Endothelial cell of umbilical vein (primary cell): ENCODE measurements around the gene PHACTR1. TPM values are rescaled to one million over a fixed set of nuclear protein-coding genes. Genes with fewer than 3 reads are reported as not detected.

ENCODE experiments used
- BruUV-seq: library from RNA; stranded (reverse); fragments of 400-500 nt; replicated peaks from 2 replicates; lab custom pipeline; 2021; lab: Mats Ljungman, UMichigan
- CTCF ChIA-PET: fragments of 300-600, 350-600 bp; sonication (Branson Sonifier 250); formaldehyde crosslinking; loops from one replicate; lab custom pipeline; 2021; ENCODE audit warnings: antibody characterized with exemption, inconsistent platforms; lab: Charles Lee
- POLR2A ChIA-PET: fragments of 300-600, 350-600 bp; sonication (Branson Sonifier 250); formaldehyde crosslinking; loops from one replicate; lab custom pipeline; 2021; ENCODE audit warnings: antibody characterized with exemption, inconsistent platforms; lab: Charles Lee
- DNase-seq: peaks from one replicate; pipeline ENCODE4 v3.0.0-alpha.2; 2011; ENCODE audit warnings: low read depth, low spot score
- FAIRE-seq: peaks from 2 replicates; lab custom pipeline; 2011; peaks lifted over from hg19 to GRCh38; lab: Jason Lieb, UNC
- H2AFZ ChIP-seq: 2 replicates; pipeline ENCODE4 v1.6.0; 2012; ENCODE audit warnings: low read depth, low read length, control low read depth, inconsistent platforms
- H3K27ac ChIP-seq: 2 replicates; pipeline ENCODE4 v1.5.1; 2011; ENCODE audit warnings: low read depth, mild to moderate bottlenecking, control low read depth, low read length, moderate library complexity; ENCODE audit not compliant: insufficient read depth
- H3K27me3 ChIP-seq, 2 experiments: 2 replicates each; pipeline versions ENCODE4 v1.6.0 to v1.6.1; 2011; ENCODE audit warnings: low read length in 2 of 2, mixed read lengths in 1 of 2; ENCODE audit not compliant: control insufficient read depth in 2 of 2, insufficient read depth in 2 of 2
- H3K36me3 ChIP-seq, 2 experiments: 2 replicates in 1 of 2; 3 replicates in 1 of 2; pipeline ENCODE4 v1.5.1; 2011; ENCODE audit warnings: low read length in 2 of 2, mild to moderate bottlenecking in 1 of 2, moderate library complexity in 1 of 2; ENCODE audit not compliant: control insufficient read depth in 2 of 2, insufficient read depth in 2 of 2; ENCODE audit errors: extremely low read depth in 1 of 2
- H3K4me1 ChIP-seq: 3 replicates; pipeline ENCODE4 v1.5.1; 2011; ENCODE audit warnings: mild to moderate bottlenecking, low read length; ENCODE audit not compliant: control insufficient read depth, insufficient read depth; ENCODE audit errors: extremely low read depth
- H3K4me2 ChIP-seq: 2 replicates; pipeline ENCODE4 v1.6.1; 2011; ENCODE audit warnings: low read length, control low read depth, mixed read lengths; ENCODE audit not compliant: insufficient read depth
- H3K4me3 ChIP-seq, 3 experiments: fragments of 200-600 bp in 1 of 3; sonication (generic), shearing (Covaris generic) in 1 of 3; replicated peaks in 1 of 3; 2 replicates each; pipeline ENCODE4 v1.5.1; 2011 to 2016; ENCODE audit warnings: control low read depth in 3 of 3, low read length in 3 of 3, mild to moderate bottlenecking in 2 of 3, inconsistent platforms in 1 of 3, low read depth in 1 of 3, moderate library complexity in 1 of 3; ENCODE audit not compliant: insufficient read depth in 1 of 3
- H3K79me2 ChIP-seq: 2 replicates; pipeline ENCODE4 v1.6.0; 2012; ENCODE audit warnings: low read length, inconsistent platforms; ENCODE audit not compliant: control insufficient read depth, insufficient read depth
- H3K9ac ChIP-seq: replicated peaks from 2 replicates; pipeline ENCODE3; 2011; ENCODE audit warnings: low read length, control low read depth; ENCODE audit not compliant: insufficient read depth; ENCODE audit errors: extremely low read depth
- H3K9me1 ChIP-seq: replicated peaks from 3 replicates; pipeline ENCODE4 v1.6.0; 2011; ENCODE audit warnings: mild to moderate bottlenecking, low read length; ENCODE audit not compliant: control insufficient read depth, insufficient read depth; ENCODE audit errors: extremely low read depth
- H3K9me3 ChIP-seq: replicated peaks from 2 replicates; pipeline ENCODE4 v1.5.1; 2012; ENCODE audit warnings: low read length, inconsistent platforms; ENCODE audit not compliant: control insufficient read depth, insufficient read depth
- H4K20me1 ChIP-seq: replicated peaks from 2 replicates; pipeline ENCODE3; 2011; ENCODE audit warnings: mild to moderate bottlenecking, low read length; ENCODE audit not compliant: control insufficient read depth, insufficient read depth; ENCODE audit errors: extremely low read depth
- EZH2 ChIP-seq: IDR thresholded peaks from 2 replicates; pipeline ENCODE4 v1.6.1; 2012; ENCODE audit warnings: borderline replicate concordance, low read depth, mild to moderate bottlenecking, moderate library complexity, low read length, inconsistent platforms; ENCODE audit not compliant: severe bottlenecking
- FOS ChIP-seq: IDR thresholded peaks from 2 replicates; pipeline ENCODE4 v1.6.1; 2011; ENCODE audit warnings: mild to moderate bottlenecking, low read length, moderate library complexity, borderline replicate concordance; ENCODE audit not compliant: insufficient read depth
- GATA2 ChIP-seq: IDR thresholded peaks from 2 replicates; pipeline ENCODE4 v1.7.0; 2011; ENCODE audit warnings: low read depth, mild to moderate bottlenecking, moderate library complexity, mixed read lengths, low read length; ENCODE audit not compliant: insufficient read length, insufficient read depth
- JUN ChIP-seq: IDR thresholded peaks from 2 replicates; pipeline ENCODE4 v1.6.1; 2011; ENCODE audit warnings: borderline replicate concordance, low read depth; ENCODE audit not compliant: insufficient read length, insufficient read depth
- MYC ChIP-seq: IDR thresholded peaks from one replicate; pipeline ENCODE4 v1.6.1; 2011; ENCODE audit warnings: mild to moderate bottlenecking, low read depth, low read length
- POLR2A ChIP-seq: IDR thresholded peaks from 2 replicates; pipeline ENCODE4 v1.6.1; 2012; ENCODE audit warnings: low read depth, mild to moderate bottlenecking, control low read depth, low read length
- POLR2AphosphoS5 ChIP-seq: IDR thresholded peaks from 2 replicates; pipeline ENCODE4 v1.6.1; 2012; ENCODE audit warnings: low read depth, mild to moderate bottlenecking, control low read depth, low read length, moderate library complexity; ENCODE audit not compliant: insufficient read depth
- dilution Hi-C: fragments of 300-500 bp; cut with MboI; formaldehyde crosslinking; loops from one replicate; pipeline ENCODE4 v1.15.0; 2019; ENCODE audit warnings: low sequenced_read_pairs; ENCODE audit not compliant: extremely low pct_ligation_motif_present
- intact Hi-C: fragments of 100-400 bp; cut with micrococcal nuclease; formaldehyde crosslinking; loops from one replicate; pipeline ENCODE4 v1.10.0; 2022
- polyA plus RNA-seq, 4 experiments: library from polyadenylated mRNA; depleted of rRNA in 3 of 4; stranded (reverse) in 3 of 4; unstranded in 1 of 4; fragments of >200 nt; gene quantifications; 2 replicates each; pipeline versions ENCODE4 v1.2.1 to v1.2.3, GENCODE V29; 2011 to 2012; ENCODE audit warnings: missing spikeins in 1 of 4
- total RNA-seq: library from RNA; stranded (reverse); gene quantifications from 2 replicates; pipeline ENCODE4 v1.2.3, GENCODE V29; 2021
- TF ChIP-seq, protein P1 (sequence below): IDR thresholded peaks from 2 replicates; pipeline ENCODE4 v1.6.1; 2011; ENCODE audit not compliant: insufficient read depth, insufficient read length
- TF ChIP-seq, protein P2 (sequence below), 2 donors: IDR thresholded peaks; 1 replicate in 1 of 2; 2 replicates in 1 of 2; pipeline ENCODE4 v1.5.1; 2011; ENCODE audit warnings: low read length in 2 of 2, mild to moderate bottlenecking in 2 of 2, moderate library complexity in 2 of 2, control low read depth in 1 of 2, inconsistent platforms in 1 of 2, low read depth in 1 of 2; ENCODE audit not compliant: insufficient read depth in 1 of 2; ENCODE audit errors: extremely low read depth in 1 of 2

The PHACTR1 gene
- total and polyA plus RNA-seq, 2 donors (not counting 3 experiments of a cell fraction or from before 2014, with no cell fraction given) = 2.4 to 23.2 TPM

DNA sequence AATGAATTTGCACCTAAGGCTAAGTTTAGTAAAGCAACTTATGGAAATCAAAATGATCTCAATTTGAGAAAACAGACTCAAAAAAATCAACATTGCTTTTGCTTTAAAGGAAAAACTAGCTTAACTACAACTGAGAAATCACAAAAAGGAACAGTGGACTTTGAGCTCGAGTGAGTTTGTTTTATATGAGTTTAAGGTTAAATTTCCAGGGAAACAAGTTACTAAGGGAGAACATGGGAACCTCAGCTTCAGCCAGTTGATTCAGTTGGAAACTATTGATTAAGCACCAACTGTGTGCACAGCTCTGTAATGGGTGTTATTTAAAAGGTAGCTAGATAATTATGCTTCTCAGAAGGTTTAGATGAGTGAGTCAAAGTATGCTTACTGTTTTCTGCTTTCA is 526.0 kb downstream of the PHACTR1 start:
- Histone ChIP-seq H3K27ac (no peak overlapping the region), H2AFZ (no peak overlapping the region), H3K4me3 (no peak overlapping the region), H3K36me3 (no peaks in the 10 kb centered on the region), H4K20me1 (no peaks in the 10 kb centered on the region), H3K4me1 (no peaks in the 10 kb centered on the region), H3K9me3 (no peaks in the 10 kb centered on the region), H3K9me1 (no peaks in the 10 kb centered on the region), H3K79me2 (no peaks in the 10 kb centered on the region), H3K9ac (no peak overlapping the region), H3K27me3 (no peaks in the 10 kb centered on the region), H3K4me2 (no peak overlapping the region)
- FAIRE-seq = no peak
- CTCF ChIA-PET = interaction anchor here (0.5 to 1.3 kb wide), 5 partner anchors 17 to 331 kb away, joined by 3 read pairs; no protein-coding TSS in a partner anchor
- no TSS peak for BruUV-seq
- dilution Hi-C loops = no loop called here
- DNase-seq = no peak
- TF ChIP-seq JUN (no peak), POLR2AphosphoS5 (no peak), POLR2A (no peak), FOS (no peak), EZH2 (no peak), GATA2 (no peak), MYC (no peak)
- TF ChIP-seq, protein P1, sequence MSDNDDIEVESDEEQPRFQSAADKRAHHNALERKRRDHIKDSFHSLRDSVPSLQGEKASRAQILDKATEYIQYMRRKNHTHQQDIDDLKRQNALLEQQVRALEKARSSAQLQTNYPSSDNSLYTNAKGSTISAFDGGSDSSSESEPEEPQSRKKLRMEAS = no peak
- TF ChIP-seq, protein P2, sequence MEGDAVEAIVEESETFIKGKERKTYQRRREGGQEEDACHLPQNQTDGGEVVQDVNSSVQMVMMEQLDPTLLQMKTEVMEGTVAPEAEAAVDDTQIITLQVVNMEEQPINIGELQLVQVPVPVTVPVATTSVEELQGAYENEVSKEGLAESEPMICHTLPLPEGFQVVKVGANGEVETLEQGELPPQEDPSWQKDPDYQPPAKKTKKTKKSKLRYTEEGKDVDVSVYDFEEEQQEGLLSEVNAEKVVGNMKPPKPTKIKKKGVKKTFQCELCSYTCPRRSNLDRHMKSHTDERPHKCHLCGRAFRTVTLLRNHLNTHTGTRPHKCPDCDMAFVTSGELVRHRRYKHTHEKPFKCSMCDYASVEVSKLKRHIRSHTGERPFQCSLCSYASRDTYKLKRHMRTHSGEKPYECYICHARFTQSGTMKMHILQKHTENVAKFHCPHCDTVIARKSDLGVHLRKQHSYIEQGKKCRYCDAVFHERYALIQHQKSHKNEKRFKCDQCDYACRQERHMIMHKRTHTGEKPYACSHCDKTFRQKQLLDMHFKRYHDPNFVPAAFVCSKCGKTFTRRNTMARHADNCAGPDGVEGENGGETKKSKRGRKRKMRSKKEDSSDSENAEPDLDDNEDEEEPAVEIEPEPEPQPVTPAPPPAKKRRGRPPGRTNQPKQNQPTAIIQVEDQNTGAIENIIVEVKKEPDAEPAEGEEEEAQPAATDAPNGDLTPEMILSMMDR (IDR thresholded peaks at IDR 0.05; ENCODE audit: extremely low read depth in 1 of 2, insufficient read depth in 1 of 2, low read depth in 1 of 2, low read length in 2 of 2) = no peak
- POLR2A ChIA-PET = no interaction called here
- intact Hi-C loops = no loop called here
